ENCODE results near the gene OBSL1.

Gene OBSL1

GRCh38 chr2:219565130-219566080, 5.9 kb downstream of the OBSL1 start:
- no peak for DNase-seq

- DNase-seq: no peak
Observed at GRCh38 chr2:219563271-219563928, 7.9 kb downstream of the OBSL1 start.

- DNase-seq: no peak
Observed at GRCh38 chr2:219562049-219563020, 9.0 kb downstream of the OBSL1 start.

GRCh38 chr2:219561179-219562048, 9.9 kb downstream of the OBSL1 start:
- DNase-seq: no peak

- DNase-seq: no peak
Observed at GRCh38 chr2:219560893-219561178, 10.5 kb downstream of the OBSL1 start.

- no peak for DNase-seq
Observed at GRCh38 chr2:219560037-219560892, 11.1 kb downstream of the OBSL1 start.

GRCh38 chr2:219559156-219559915, 12.0 kb downstream of the OBSL1 start:
- DNase-seq: no peak

GRCh38 chr2:219557791-219558785, 13.3 kb downstream of the OBSL1 start:
- no peak for DNase-seq

GRCh38 chr2:219557320-219557719, 14.0 kb downstream of the OBSL1 start:
- DNase-seq: no peak

- no peak for DNase-seq
Observed at GRCh38 chr2:219556413-219556812, 14.9 kb downstream of the OBSL1 start.

GRCh38 chr2:219555956-219556355, 15.4 kb downstream of the OBSL1 start:
- no peak for DNase-seq

GRCh38 chr2:219554350-219554749, 17.0 kb downstream of the OBSL1 start:
- DNase-seq: no peak

GRCh38 chr2:219553463-219553963, 17.8 kb downstream of the OBSL1 start:
- DNase-seq: no peak

- DNase-seq: no peak
Observed at GRCh38 chr2:219553168-219553417, 18.2 kb downstream of the OBSL1 start.

- peak; percentile 37 to 63 (median 56) for DNase-seq
Observed at GRCh38 chr2:219552382-219553167, 18.8 kb downstream of the OBSL1 start.

- no peak for DNase-seq
Observed at GRCh38 chr2:219551441-219552381, 19.6 kb downstream of the OBSL1 start.

GRCh38 chr2:219549619-219550018, 21.7 kb downstream of the OBSL1 start:
- no peak for DNase-seq
